Vagina (tissue), 2 donors: ENCODE results near the gene CDK16.

Source experiments
- CTCF ChIP-seq, 3 experiments: fragments of 450-650 bp in 2 of 3; fragments of 200-600 bp in 1 of 3; sonication (generic) in 1 of 3; IDR thresholded peaks; one replicate each; pipeline ENCODE4 v1.5.1; 2017 to 2019; ENCODE audit warnings: antibody characterized with exemption in 3 of 3, mild to moderate bottlenecking in 2 of 3, moderate library complexity in 2 of 3
- POLR2A ChIP-seq, 2 donors: fragments of 450-650 bp; IDR thresholded peaks; one replicate each; pipeline ENCODE4 v1.6.1; 2017; ENCODE audit warnings: antibody characterized with exemption in 2 of 2, mild to moderate bottlenecking in 2 of 2, moderate library complexity in 2 of 2

GRCh38 chrX:47198687-47199080, 19.8 kb upstream of the CDK16 start:
- TF ChIP-seq CTCF (IDR thresholded peaks at IDR 0.05) (no peak), POLR2A (IDR thresholded peaks at IDR 0.05) (no peak)
